ENCODE results near the gene PUS1. TPM values are rescaled to one million over a fixed set of nuclear protein-coding genes. Genes with fewer than 3 reads are reported as not detected.

The PUS1 gene
- 14.7 and 18.0 TPM in 2 replicates for total RNA-seq

GRCh38 chr12:131928711-131929580 is at the start of gene PUS1:
Gene PUS1 (plus strand): TSS chr12:131929276. CDS start chr12:131929723, 447 bp downstream.

DNA sequence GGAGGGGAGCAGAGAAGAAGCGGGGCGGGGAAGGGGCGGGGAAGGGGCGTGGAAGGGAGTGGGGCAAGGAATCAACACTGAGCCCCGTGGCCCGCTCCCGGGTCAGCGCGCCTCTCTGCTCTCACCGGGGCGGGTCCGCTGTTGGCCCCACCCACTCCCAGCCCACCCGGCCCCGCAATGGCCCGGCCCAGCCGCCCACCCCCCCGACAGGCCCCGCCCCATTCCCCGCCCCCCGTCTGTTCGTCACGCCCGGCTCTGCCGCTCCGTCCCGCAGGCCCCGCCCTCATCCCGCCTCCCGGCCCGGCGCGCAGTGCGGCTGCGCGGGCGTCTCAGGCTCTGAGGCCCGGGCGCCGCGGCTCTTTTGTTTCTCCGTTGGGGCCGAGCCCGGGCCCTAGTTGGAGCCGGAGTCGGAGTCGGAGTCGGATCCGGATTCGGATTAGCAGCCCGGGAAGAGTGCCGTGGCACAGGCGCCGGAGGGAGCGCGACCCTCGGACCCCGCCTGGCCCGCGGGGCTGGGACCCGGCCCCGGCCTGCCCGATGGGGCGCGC is 34.7 kb upstream of the PUS1 start, which contains the start of gene ULK1:
Gene ULK1 (plus strand): TSS at position 310 of the 548 bp plus-strand sequence. CDS start 380 bp downstream, outside the sequence.

DNA sequence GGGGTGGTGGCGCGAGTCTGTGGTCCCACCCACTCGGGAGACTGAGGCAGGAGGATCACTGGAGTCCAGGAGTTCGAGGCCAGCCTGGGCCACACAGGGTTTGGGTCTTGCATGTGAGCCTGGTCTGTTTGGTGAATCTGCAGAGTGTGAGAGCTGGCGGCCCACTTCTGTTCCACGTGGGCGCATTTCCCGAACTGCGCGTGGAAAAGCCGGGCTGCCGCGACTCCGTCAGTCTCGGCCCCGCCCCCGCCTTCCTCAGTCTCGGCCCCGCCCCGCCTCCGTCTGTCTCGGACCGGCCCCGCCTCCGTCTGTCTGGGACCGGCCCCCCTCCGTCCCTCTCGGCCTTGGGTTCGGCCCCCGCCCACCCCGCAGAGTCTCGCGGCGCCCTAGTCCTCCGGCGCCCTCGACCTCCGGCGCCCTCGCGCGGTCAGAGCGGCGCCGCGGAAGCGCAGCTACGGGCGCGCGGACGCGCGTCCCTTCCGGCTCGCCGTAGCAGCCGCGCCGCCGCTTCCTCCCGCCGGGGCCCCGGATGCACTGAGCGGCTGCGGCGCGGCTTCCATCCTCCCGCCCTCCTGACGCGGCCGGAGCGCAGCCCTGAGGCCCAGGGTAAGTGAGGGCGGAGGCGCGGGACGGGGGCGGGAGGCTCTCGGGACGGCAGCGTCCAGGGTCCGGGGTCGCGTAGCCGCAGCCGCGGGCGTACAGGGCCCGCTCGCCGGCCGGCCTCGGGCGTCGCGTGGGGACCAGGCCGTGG is 20.5 kb downstream of the PUS1 start, which contains the start of gene EP400:
Gene EP400 (plus strand): TSS at position 512 of the 751 bp plus-strand sequence. CDS start 10,678 bp downstream, outside the sequence.

Small RNAs within 50 kb of the gene (small RNA-seq; reads per million reads assigned to genes)
- gene AC131009.3 (ENCODE audit: low replicate concordance), result not detected

Other genes starting within 250 kb of the PUS1 start
- 26.5 and 32.4 TPM in 2 replicates for gene SFSWAP, start 218.2 kb upstream of the PUS1 start, total RNA-seq
- 12.7 and 21.2 TPM in 2 replicates for gene MMP17, start 100.9 kb upstream of the PUS1 start, total RNA-seq
- gene ULK1, start 34.7 kb upstream of the PUS1 start, total RNA-seq, result 12.0 and 23.9 TPM in 2 replicates
- gene EP400, start 20.7 kb downstream of the PUS1 start, total RNA-seq, result 21.6 and 23.4 TPM in 2 replicates
- 11.6 and 14.2 TPM in 2 replicates for gene DDX51, start 215.0 kb downstream of the PUS1 start, total RNA-seq
- 17.9 and 29.2 TPM in 2 replicates for gene NOC4L, start 215.2 kb downstream of the PUS1 start, total RNA-seq